H9 (cell line): Measurements from ENCODE around the gene MYB. TPM values are rescaled to one million over a fixed set of nuclear protein-coding genes. Genes with fewer than 3 reads are reported as not detected.

ENCODE experiments used
- DNase-seq: peaks from one replicate; pipeline ENCODE4 v3.0.0-alpha.2; 2017
- H2AFZ ChIP-seq: one replicate; pipeline ENCODE4 v1.6.1; 2013; ENCODE audit warnings: mild to moderate bottlenecking, low read length, control low read depth, moderate library complexity
- H2AK5ac ChIP-seq: 2 replicates; pipeline ENCODE4 v1.6.1; 2013; ENCODE audit warnings: low read length, control low read depth, mixed read lengths; ENCODE audit not compliant: insufficient read length
- H2BK120ac ChIP-seq: one replicate; pipeline ENCODE4 v1.6.1; 2013; ENCODE audit warnings: low read depth, mild to moderate bottlenecking, low read length, control low read depth, inconsistent platforms; ENCODE audit not compliant: poor library complexity, severe bottlenecking
- H2BK12ac ChIP-seq: 2 replicates; pipeline ENCODE4 v1.6.1; 2013; ENCODE audit warnings: low read length, control low read depth, mixed read lengths, low read depth; ENCODE audit not compliant: insufficient read length
- H2BK15ac ChIP-seq: 2 replicates; pipeline ENCODE4 v1.6.1; 2013; ENCODE audit warnings: low read depth, low read length, control low read depth
- H2BK20ac ChIP-seq: one replicate; pipeline ENCODE4 v1.6.1; 2013; ENCODE audit warnings: low read depth, mild to moderate bottlenecking, low read length, control low read depth, inconsistent platforms; ENCODE audit not compliant: poor library complexity, severe bottlenecking
- H2BK5ac ChIP-seq: 2 replicates; pipeline ENCODE4 v1.6.1; 2013; ENCODE audit warnings: low read length, control low read depth, mixed read lengths; ENCODE audit not compliant: insufficient read length
- H3K14ac ChIP-seq: 2 replicates; pipeline ENCODE4 v1.6.1; 2013; ENCODE audit warnings: low read length, control low read depth; ENCODE audit not compliant: insufficient read depth
- H3K18ac ChIP-seq: 2 replicates; pipeline ENCODE4 v1.6.1; 2013; ENCODE audit warnings: low read depth, mild to moderate bottlenecking, mixed read lengths, low read length, control low read depth; ENCODE audit not compliant: insufficient read length
- H3K23ac ChIP-seq: 2 replicates; pipeline ENCODE4 v1.6.1; 2013; ENCODE audit warnings: low read length, control low read depth, mixed read lengths, low read depth; ENCODE audit not compliant: insufficient read length
- H3K23me2 ChIP-seq: 2 replicates; pipeline ENCODE4 v1.6.1; 2013; ENCODE audit warnings: low read depth, mild to moderate bottlenecking, mixed read lengths, low read length, control low read depth; ENCODE audit not compliant: insufficient read length, poor library complexity, severe bottlenecking
- H3K27ac ChIP-seq: 2 replicates; pipeline ENCODE4 v1.5.1; 2013; ENCODE audit warnings: low read length, control low read depth, mixed read lengths, low read depth; ENCODE audit not compliant: insufficient read length
- H3K27me3 ChIP-seq: 2 replicates; pipeline ENCODE4 v1.6.1; 2013; ENCODE audit warnings: low read length, control low read depth, inconsistent platforms; ENCODE audit not compliant: insufficient read depth
- H3K4ac ChIP-seq: 2 replicates; pipeline ENCODE4 v1.6.1; 2013; ENCODE audit warnings: low read depth, mild to moderate bottlenecking, control low read depth, inconsistent platforms, low read length, moderate library complexity
- H3K4me1 ChIP-seq: 2 replicates; pipeline ENCODE4 v1.6.1; 2013; ENCODE audit warnings: low read length, control low read depth, inconsistent platforms; ENCODE audit not compliant: insufficient read depth
- H3K4me2 ChIP-seq: 2 replicates; pipeline ENCODE4 v1.6.1; 2013; ENCODE audit warnings: low read length, control low read depth, mixed read lengths; ENCODE audit not compliant: insufficient read length, insufficient read depth
- H3K56ac ChIP-seq: 2 replicates; pipeline ENCODE4 v1.6.1; 2013; ENCODE audit warnings: low read depth, mild to moderate bottlenecking, mixed read lengths, low read length, control low read depth; ENCODE audit not compliant: insufficient read length
- H3K79me1 ChIP-seq: 2 replicates; pipeline ENCODE4 v1.6.1; 2013; ENCODE audit warnings: low read depth, mild to moderate bottlenecking, moderate library complexity, low read length, control low read depth, inconsistent platforms; ENCODE audit not compliant: insufficient read depth, poor library complexity, severe bottlenecking
- H3K79me2 ChIP-seq: 2 replicates; pipeline ENCODE4 v1.6.1; 2013; ENCODE audit warnings: low read length, control low read depth, inconsistent platforms; ENCODE audit not compliant: insufficient read depth
- H3K9ac ChIP-seq: 2 replicates; pipeline ENCODE4 v1.6.1; 2013; ENCODE audit warnings: low read length, control low read depth, mixed read lengths; ENCODE audit not compliant: insufficient read length; ENCODE audit errors: extremely low read depth
- H3K9me3 ChIP-seq: one replicate; pipeline ENCODE4 v1.6.1; 2013; ENCODE audit warnings: low read depth, low read length, inconsistent platforms; ENCODE audit not compliant: control insufficient read depth
- H3T11ph ChIP-seq: one replicate; pipeline ENCODE4 v1.6.1; 2013; ENCODE audit warnings: mild to moderate bottlenecking, low read length, control low read depth, inconsistent platforms
- H4K20me1 ChIP-seq: one replicate; pipeline ENCODE4 v1.6.1; 2013; ENCODE audit not compliant: control insufficient read depth, insufficient read length, insufficient read depth
- H4K5ac ChIP-seq: 2 replicates; pipeline ENCODE4 v1.6.1; 2013; ENCODE audit warnings: low read depth, mild to moderate bottlenecking, mixed read lengths, low read length, control low read depth; ENCODE audit not compliant: insufficient read length
- H4K8ac ChIP-seq: replicated peaks from 2 replicates; pipeline ENCODE4 v1.6.1; 2013; ENCODE audit warnings: low read length, control low read depth, mixed read lengths, low read depth; ENCODE audit not compliant: insufficient read length
- H4K91ac ChIP-seq: 2 replicates; pipeline ENCODE4 v1.6.1; 2013; ENCODE audit warnings: low read depth, mild to moderate bottlenecking, moderate library complexity, mixed read lengths, low read length, control low read depth; ENCODE audit not compliant: insufficient read length
- H3K27ac Mint-ChIP-seq, 3 experiments: 2 replicates in 2 of 3; 3 replicates in 1 of 3; pipeline ENCODE4 v1.8.0; 2020 to 2021; ENCODE audit warnings: mixed read lengths in 3 of 3, mild to moderate bottlenecking in 1 of 3, moderate library complexity in 1 of 3
- H3K27me3 Mint-ChIP-seq: 2 replicates; pipeline ENCODE4 v1.8.0; 2021; ENCODE audit warnings: low read depth, mild to moderate bottlenecking, moderate library complexity, mixed read lengths
- H3K36me3 Mint-ChIP-seq, 3 experiments: 2 replicates in 2 of 3; 3 replicates in 1 of 3; pipeline ENCODE4 v1.8.0; 2020 to 2021; ENCODE audit warnings: low read depth in 3 of 3, mixed read lengths in 3 of 3; ENCODE audit not compliant: insufficient read depth in 1 of 3
- H3K4me1 Mint-ChIP-seq, 2 experiments: 2 replicates each; pipeline ENCODE4 v1.8.0; 2020; ENCODE audit warnings: mixed read lengths in 2 of 2
- H3K4me3 Mint-ChIP-seq, 2 experiments: 2 replicates in 1 of 2; 3 replicates in 1 of 2; pipeline ENCODE4 v1.8.0; 2020 to 2021; ENCODE audit warnings: mild to moderate bottlenecking in 2 of 2, mixed read lengths in 2 of 2, moderate library complexity in 1 of 2
- H3K9me3 Mint-ChIP-seq, 2 experiments: 2 replicates in 1 of 2; 3 replicates in 1 of 2; pipeline ENCODE4 v1.8.0; 2020; ENCODE audit warnings: mild to moderate bottlenecking in 2 of 2, mixed read lengths in 2 of 2, moderate library complexity in 1 of 2
- CTCF ChIP-seq: fragments of 200-600 bp; sonication (generic); conservative IDR thresholded peaks from 3 replicates; pipeline ENCODE4 v1.8.0; 2021; ENCODE audit warnings: antibody characterized with exemption, mild to moderate bottlenecking
- WGBS: extraction: QIAGEN DNeasy Blood & Tissue Kit; methylation state at CpG from one replicate; pipeline ENCODE4 v1.1.7; 2013; ENCODE audit warnings: missing lambda C conversion rate, low lambda C conversion rate, mixed read lengths; ENCODE audit not compliant: insufficient read length; ENCODE audit errors: extremely low coverage; 5-methylcytosine and 5-hydroxymethylcytosine counted together
- total RNA-seq: library from RNA; stranded (reverse); gene quantifications from 2 replicates; pipeline ENCODE4 v1.2.1, GENCODE V29; 2021

Gene MYB
- total RNA-seq, 1 experiment from 2014 or later, result 5.8 TPM

DNA sequence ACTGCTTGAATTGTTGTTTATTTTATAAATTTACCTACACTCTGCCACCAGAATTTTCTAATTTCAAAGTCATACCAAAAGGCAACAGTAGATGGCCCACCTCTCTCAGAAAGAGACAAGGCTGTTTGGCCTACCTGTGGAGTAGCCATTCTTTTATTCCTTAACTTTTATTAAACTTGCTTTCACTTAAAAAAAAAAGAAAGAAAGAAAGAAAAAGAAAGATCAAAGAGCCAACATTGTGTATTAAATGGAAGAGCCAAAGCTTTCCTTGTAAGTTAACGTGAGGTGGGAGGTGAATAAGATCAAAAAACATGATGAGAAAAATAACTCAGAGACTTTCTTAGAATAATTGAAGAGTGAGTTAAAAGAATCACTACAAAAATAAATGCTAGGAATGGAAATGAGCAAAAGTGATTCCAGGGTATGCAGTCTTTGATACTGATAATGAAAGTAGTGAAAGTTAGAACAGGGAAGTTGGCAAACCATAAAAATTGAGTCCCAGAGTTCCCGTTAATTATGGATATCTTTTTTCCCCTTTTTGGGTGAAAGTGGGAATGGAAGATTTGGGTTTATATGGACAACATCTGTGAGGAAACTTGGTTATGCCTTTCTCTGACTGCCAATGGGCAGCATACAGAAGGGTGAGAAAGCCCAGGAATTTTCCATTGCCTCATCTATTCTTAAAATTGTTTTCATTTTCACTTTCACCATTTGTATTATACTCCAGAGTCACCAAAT is 35.9 kb upstream of the MYB start:
- Histone ChIP-seq H2BK20ac (no peak overlapping the region), H4K20me1 (no peaks in the 10 kb centered on the region), H3K79me2 (no peaks in the 10 kb centered on the region), H3K9me3 (no peaks in the 10 kb centered on the region), H3K23me2 (no peaks in the 10 kb centered on the region), H2BK120ac (no peak overlapping the region), H3K27me3 (no peaks in the 10 kb centered on the region), H2BK15ac (no peak overlapping the region), H3K4me1 (no peaks in the 10 kb centered on the region; the same call in 1 of the 2 replicates), H4K8ac (no peak overlapping the region), H3K9ac (no peak overlapping the region), H3K27ac (no peak overlapping the region), H4K5ac (no peak overlapping the region), H3K56ac (no peak overlapping the region), H3K79me1 (no peaks in the 10 kb centered on the region), H3K4me2 (no peak overlapping the region), H2AK5ac (no peak overlapping the region), H3K4ac (no peak overlapping the region), H3K14ac (no peak overlapping the region), H2AFZ (no peak overlapping the region), H3K23ac (no peak overlapping the region), H2BK5ac (no peak overlapping the region), H3T11ph (no peak overlapping the region), H2BK12ac (no peak overlapping the region), H4K91ac (no peak overlapping the region), H3K18ac (no peak overlapping the region)
- H3K36me3 Mint-ChIP-seq, result no peaks in the 10 kb centered on the region
- H3K9me3 Mint-ChIP-seq, result no peaks in the 10 kb centered on the region; a peak in 1 of 5 replicates
- H3K4me1 Mint-ChIP-seq, result peaks cover 10 to 24% of the 10 kb centered on the region in 2 experiments
- peak; percentile 79 for TF ChIP-seq CTCF
- no peak overlapping the region for H3K27ac Mint-ChIP-seq
- WGBS, result no CpG with 5 or more reads among the region's 2 CpGs
- no peaks in the 10 kb centered on the region; the same call in 1 of the 2 replicates for H3K27me3 Mint-ChIP-seq
- no peak for DNase-seq
- H3K4me3 Mint-ChIP-seq, result no peak overlapping the region
